ENCODE results near the gene ITGA11.
A peak's percentile ranks its signal among the peaks of the same experiment; 100 is the strongest.

Gene ITGA11

GRCh38 chr15:68279779-68280753, 151.9 kb downstream of the ITGA11 start:
- DNase-seq = no peak

GRCh38 chr15:68278595-68279405, 153.2 kb downstream of the ITGA11 start:
- no peak for DNase-seq

- DNase-seq = no peak
These were observed 153.7 kb downstream of the ITGA11 start for GRCh38 chr15:68278345-68278594.

GRCh38 chr15:68277603-68278344, 154.2 kb downstream of the ITGA11 start, which contains the start of gene FEM1B:
FEM1B (plus strand) TSS chr15:68277745; CDS start chr15:68278418, 673 bp downstream.
- DNase-seq = peak; percentile 98

GRCh38 chr15:68277131-68277602, 154.8 kb downstream of the ITGA11 start:
- DNase-seq = no peak

GRCh38 chr15:68276668-68277067, 155.3 kb downstream of the ITGA11 start:
- no peak for DNase-seq

GRCh38 chr15:68275165-68275746, 156.7 kb downstream of the ITGA11 start:
- no peak for DNase-seq

GRCh38 chr15:68274201-68274848, 157.6 kb downstream of the ITGA11 start:
- DNase-seq = no peak

- no peak for DNase-seq
These were observed 159.2 kb downstream of the ITGA11 start for GRCh38 chr15:68272721-68273271.

- no peak for DNase-seq
These were observed 160.0 kb downstream of the ITGA11 start for GRCh38 chr15:68271854-68272471.

GRCh38 chr15:68268405-68268804, 163.6 kb downstream of the ITGA11 start:
- DNase-seq = no peak

GRCh38 chr15:68265674-68266073, 166.3 kb downstream of the ITGA11 start:
- DNase-seq = no peak

GRCh38 chr15:68265081-68265480, 166.9 kb downstream of the ITGA11 start:
- no peak for DNase-seq

GRCh38 chr15:68264282-68264681, 167.7 kb downstream of the ITGA11 start:
- no peak for DNase-seq

GRCh38 chr15:68262514-68263356, 169.2 kb downstream of the ITGA11 start:
- DNase-seq = no peak

- DNase-seq = no peak
These were observed 170.0 kb downstream of the ITGA11 start for GRCh38 chr15:68261980-68262379.

- no peak for DNase-seq
These were observed 170.7 kb downstream of the ITGA11 start for GRCh38 chr15:68261241-68261640.

GRCh38 chr15:68259883-68260282, 172.1 kb downstream of the ITGA11 start:
- no peak for DNase-seq

- DNase-seq = no peak
These were observed 173.3 kb downstream of the ITGA11 start for GRCh38 chr15:68258692-68259091.

Measured in retina (tissue), 1 donor.